Right cardiac atrium (tissue), 5 donors: ENCODE measurements around the gene BCAS3. TPM values are rescaled to one million over a fixed set of nuclear protein-coding genes. Genes with fewer than 3 reads are reported as not detected.
"Not testable (repeated sequence)": the region's sequence is repeated elsewhere in the genome, so short reads cannot be mapped to it uniquely, and the experiment has no call there.

Experiments
- ATAC-seq, 2 donors: fragments of 200-7000 bp; cut with Tn5 transposase; one replicate each; pipeline versions ENCODE4 v1.8.0 to v1.9.1; 2020; ENCODE audit warnings: moderate library complexity in 2 of 2, mild to moderate bottlenecking in 1 of 2
- DNase-seq, 3 donors: peaks; one replicate each; pipeline ENCODE4 v3.0.0-alpha.2; 2020
- H3K27ac ChIP-seq: one replicate; pipeline ENCODE4 v1.5.1; 2013; ENCODE audit warnings: mild to moderate bottlenecking, low read length, control low read depth, moderate library complexity
- H3K27me3 ChIP-seq: one replicate; pipeline ENCODE4 v1.6.1; 2013; ENCODE audit not compliant: control insufficient read depth, insufficient read depth
- H3K4me1 ChIP-seq: one replicate; pipeline ENCODE4 v1.6.1; 2013; ENCODE audit warnings: low read length; ENCODE audit not compliant: control insufficient read depth, insufficient read depth
- H3K4me3 ChIP-seq: one replicate; pipeline ENCODE4 v1.5.1; 2013; ENCODE audit warnings: low read length, control low read depth
- H3K9me3 ChIP-seq: one replicate; pipeline ENCODE4 v1.6.1; 2013; ENCODE audit warnings: low read length; ENCODE audit not compliant: control insufficient read depth
- WGBS: extraction: QIAGEN DNeasy Blood & Tissue Kit; methylation state at CpG from one replicate; pipeline ENCODE4 v1.1.7; 2013; 5-methylcytosine and 5-hydroxymethylcytosine counted together
- intact Hi-C, 4 donors: fragments of 100-400 bp; cut with DNase I; formaldehyde crosslinking; loops; one replicate each; pipeline versions ENCODE4 v1.11.0 to v1.14.0; 2022 to 2023
- polyA plus RNA-seq: library from polyadenylated mRNA; stranded (reverse); fragments of 200-250 nt; gene quantifications from one replicate; pipeline ENCODE4 v1.2.3, GENCODE V29; 2013
- total RNA-seq, 4 donors: library from RNA; stranded (reverse); fragmentation: NEBNext Ultra II Directional; extraction: Animal tissue kit (Norgen Biotek cat#: 25700); gene quantifications; one replicate each; pipeline ENCODE4 v1.2.1, GENCODE V29; 2021
- donor health status: healthy with polysubstance abuse.
- donor health status: DM: no; HTN: yes; CAD: no.
- donor health status: DM: no; HTN: no; CAD: no.
- donor health status: DM: no; HTN: yes; CAD: no; lungs with severe emphysema.
- donor health status: DM: yes; HTN: yes; CAD: no.

Gene BCAS3
- total and polyA plus RNA-seq, 5 donors, result 6.6 to 19.6 (median 19.1) TPM

- Histone ChIP-seq H3K9me3 (no peaks in the 10 kb centered on the region), H3K4me3 (no peak overlapping the region), H3K4me1 (peaks cover 4% of the 10 kb centered on the region), H3K27ac (no peak overlapping the region), H3K27me3 (no peaks in the 10 kb centered on the region)
- intact Hi-C loops, result no loop called here
- ATAC-seq, result no peak
- WGBS, result 65% methylated on average over 2 of the region's 2 CpGs
- no peak for DNase-seq
These were observed 466.5 kb downstream of the BCAS3 start for GRCh38 chr17:61144137-61144536.

GRCh38 chr17:61144617-61145564 lies 467.2 kb downstream of the BCAS3 start:
- 40% methylated on average over 11 of the region's 11 CpGs for WGBS
- no peak for ATAC-seq
- Histone ChIP-seq H3K27ac (peak overlapping the region; percentile 12), H3K27me3 (no peaks in the 10 kb centered on the region), H3K4me3 (no peak overlapping the region), H3K9me3 (no peaks in the 10 kb centered on the region), H3K4me1 (peaks cover 4% of the 10 kb centered on the region)
- DNase-seq, result peak in 1 of 3 donors; percentile 65
- intact Hi-C loops, result no loop called here

GRCh38 chr17:61146833-61147232 lies 469.2 kb downstream of the BCAS3 start:
- H3K4me1 ChIP-seq, ATAC-seq, intact Hi-C loops, H3K4me3 ChIP-seq, H3K27me3 ChIP-seq, H3K9me3 ChIP-seq, DNase-seq, H3K27ac ChIP-seq: not testable (repeated sequence)
- WGBS, result 97% methylated on average over 8 of the region's 8 CpGs

- 91% methylated on average over 6 of the region's 6 CpGs for WGBS
- intact Hi-C loops, result no loop called here
- ATAC-seq, result no peak
These were observed 471.6 kb downstream of the BCAS3 start for GRCh38 chr17:61149106-61149825.

GRCh38 chr17:61149862-61150362 lies 472.3 kb downstream of the BCAS3 start:
- peaks cover 3% of the 10 kb centered on the region for H3K4me1 ChIP-seq
- no peak for ATAC-seq
- no peaks in the 10 kb centered on the region for H3K27me3 ChIP-seq
- intact Hi-C loops, result no loop called here
- DNase-seq, result no peak
- no peaks in the 10 kb centered on the region for H3K9me3 ChIP-seq
- 90% methylated on average over 2 of the region's 2 CpGs for WGBS
- no peak overlapping the region for H3K4me3 ChIP-seq
- H3K27ac ChIP-seq, result no peak overlapping the region

More at GRCh38 chr17:61149106-61149825, 471.6 kb downstream of the BCAS3 start:
- peaks cover 4% of the 10 kb centered on the region for H3K4me1 ChIP-seq
- no peak overlapping the region for H3K27ac ChIP-seq
- no peak for DNase-seq
- H3K4me3 ChIP-seq, result no peak overlapping the region
- no peaks in the 10 kb centered on the region for H3K27me3 ChIP-seq
- no peaks in the 10 kb centered on the region for H3K9me3 ChIP-seq

GRCh38 chr17:61150686-61151299 lies 473.1 kb downstream of the BCAS3 start:
- H3K27me3 ChIP-seq, result no peaks in the 10 kb centered on the region
- H3K9me3 ChIP-seq, result no peaks in the 10 kb centered on the region
- H3K4me1 ChIP-seq, result no peaks in the 10 kb centered on the region
- intact Hi-C loops, result no loop called here
- 95% methylated on average over 3 of the region's 3 CpGs for WGBS
- DNase-seq, result no peak
- ATAC-seq, result no peak
- H3K27ac ChIP-seq, result no peak overlapping the region
- H3K4me3 ChIP-seq, result no peak overlapping the region

GRCh38 chr17:61152898-61153297 lies 475.2 kb downstream of the BCAS3 start:
- ATAC-seq, result no peak
- H3K27me3 ChIP-seq, result no peaks in the 10 kb centered on the region
- H3K9me3 ChIP-seq, result no peaks in the 10 kb centered on the region
- no peak overlapping the region for H3K27ac ChIP-seq
- intact Hi-C loops, result no loop called here
- 89% methylated on average over 1 of the region's 1 CpG for WGBS
- DNase-seq, result no peak
- H3K4me1 ChIP-seq, result no peaks in the 10 kb centered on the region
- H3K4me3 ChIP-seq, result no peak overlapping the region

GRCh38 chr17:61155590-61156237 lies 478.1 kb downstream of the BCAS3 start:
- no peak overlapping the region for H3K27ac ChIP-seq
- intact Hi-C loops, result no loop called here
- H3K4me1 ChIP-seq, result no peaks in the 10 kb centered on the region
- no peak overlapping the region for H3K4me3 ChIP-seq
- no peak for ATAC-seq
- 95% methylated on average over 4 of the region's 4 CpGs for WGBS
- no peak for DNase-seq
- no peaks in the 10 kb centered on the region for H3K9me3 ChIP-seq
- no peaks in the 10 kb centered on the region for H3K27me3 ChIP-seq

- peak overlapping the region; percentile 38 for H3K4me3 ChIP-seq
- H3K27me3 ChIP-seq, result no peaks in the 10 kb centered on the region
- H3K9me3 ChIP-seq, result no peaks in the 10 kb centered on the region
- H3K27ac ChIP-seq, result no peak overlapping the region
- intact Hi-C loops, result no loop called here
- DNase-seq, result peak in 1 of 3 donors; percentile 59
- no peaks in the 10 kb centered on the region for H3K4me1 ChIP-seq
- 46% methylated on average over 7 of the region's 7 CpGs for WGBS
- no peak for ATAC-seq
These were observed 479.7 kb downstream of the BCAS3 start for GRCh38 chr17:61157246-61157886.

GRCh38 chr17:61158376-61158775 lies 480.7 kb downstream of the BCAS3 start:
- Histone ChIP-seq H3K9me3 (no peaks in the 10 kb centered on the region), H3K4me1 (no peaks in the 10 kb centered on the region), H3K4me3 (peak overlapping the region; percentile 6), H3K27me3 (no peaks in the 10 kb centered on the region), H3K27ac (no peak overlapping the region)
- 76% methylated on average over 3 of the region's 3 CpGs for WGBS
- intact Hi-C loops, result no loop called here
- ATAC-seq (no peak), DNase-seq (no peak)
